Measurements from ENCODE around the gene TXLNG. TPM values are rescaled to one million over a fixed set of nuclear protein-coding genes. Genes with fewer than 3 reads are reported as not detected.

TXLNG gene
- total and polyA plus RNA-seq, 2 donors (not counting 1 experiment from before 2014, with no cell fraction given) = 9.0 to 18.0 TPM

DNA sequence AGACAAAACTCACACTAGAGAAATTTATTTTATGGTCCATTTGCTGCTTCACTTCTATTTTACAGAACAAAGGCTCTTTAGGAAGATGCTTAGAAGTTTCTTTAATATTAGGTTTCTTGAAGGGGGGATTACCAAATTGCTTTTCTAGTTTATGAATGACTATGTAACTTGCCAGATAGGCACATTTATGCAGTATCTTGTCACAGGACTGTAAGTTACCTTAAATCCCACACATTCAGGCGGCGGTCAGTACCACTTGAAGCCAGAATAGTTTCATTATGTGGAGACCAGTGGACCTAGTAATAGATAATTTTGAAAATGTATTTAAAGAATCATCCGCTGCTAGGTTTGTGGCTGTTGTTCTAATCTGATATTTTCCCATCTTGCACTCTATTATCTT, 65.6 kb downstream of the TXLNG start:
- H3K36me3 ChIP-seq (ENCODE audit: control insufficient read depth, insufficient read depth, low read length) = peaks cover 6% of the 10 kb centered on the region

DNA sequence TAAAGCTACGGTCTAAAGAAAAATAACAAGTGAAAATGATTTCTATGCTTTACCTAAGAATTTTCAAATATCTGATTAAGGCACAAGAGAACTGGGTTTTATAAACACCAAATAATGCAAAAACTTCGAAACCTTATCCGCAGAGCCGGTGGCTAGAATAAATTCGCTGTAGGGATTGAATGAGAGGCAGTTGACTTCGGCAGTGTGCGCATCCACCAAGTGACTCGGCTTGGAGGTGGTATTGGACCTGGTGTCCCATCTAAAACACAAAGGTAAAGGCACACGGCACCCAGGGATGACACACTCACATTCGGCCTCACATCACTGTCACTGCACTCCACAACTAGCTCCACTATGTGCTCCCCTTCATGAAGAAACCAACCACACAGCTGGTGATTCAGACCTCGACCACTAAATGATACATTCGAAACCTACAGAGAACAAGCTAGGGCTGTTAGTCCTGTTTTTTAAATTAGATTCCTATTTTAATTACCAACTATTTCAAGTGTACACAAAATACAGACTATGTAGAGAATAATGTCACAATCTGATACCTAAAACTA, 66.4 kb downstream of the TXLNG start:
- no peak overlapping the region for H2AFZ ChIP-seq (ENCODE audit: low read length)

More for the DNA sequence above, 65.6 kb downstream of the TXLNG start:
- Histone ChIP-seq H3K27ac (ENCODE audit: insufficient read depth, low read length) (no peak overlapping the region), H2AFZ (ENCODE audit: low read length) (no peak overlapping the region), H3K9me3 (ENCODE audit: control insufficient read depth, insufficient read depth, low read depth, low read length) (no peaks in the 10 kb centered on the region), H4K20me1 (ENCODE audit: control insufficient read depth, extremely low read depth, insufficient read depth, low read length) (no peaks in the 10 kb centered on the region), H3K4me1 (ENCODE audit: control insufficient read depth, extremely low read depth, insufficient read depth, low read length) (peaks cover 13% of the 10 kb centered on the region), H3K27me3 (ENCODE audit: control insufficient read depth, insufficient read depth, low read length) (no peaks in the 10 kb centered on the region), H3K4me3 (replicated peaks in 1 of 4; ENCODE audit: control extremely low read depth in 1 of 4, insufficient read depth in 1 of 4, low read depth in 3 of 4, low read length in 4 of 4) (no peak overlapping the region), H3K79me2 (ENCODE audit: control insufficient read depth, insufficient read depth, low read length) (peaks cover 16% of the 10 kb centered on the region), H3K9ac (ENCODE audit: insufficient read depth, low read length) (no peak overlapping the region), H3K4me2 (ENCODE audit: extremely low read depth, insufficient read depth, low read length) (no peak overlapping the region)
- no peak for DNase-seq (ENCODE audit: low read depth in 2 of 2)
- TF ChIP-seq EZH2 (IDR thresholded peaks at IDR 0.05; ENCODE audit: low read length, missing control alignments) = no peak
- TF ChIP-seq, protein P1, sequence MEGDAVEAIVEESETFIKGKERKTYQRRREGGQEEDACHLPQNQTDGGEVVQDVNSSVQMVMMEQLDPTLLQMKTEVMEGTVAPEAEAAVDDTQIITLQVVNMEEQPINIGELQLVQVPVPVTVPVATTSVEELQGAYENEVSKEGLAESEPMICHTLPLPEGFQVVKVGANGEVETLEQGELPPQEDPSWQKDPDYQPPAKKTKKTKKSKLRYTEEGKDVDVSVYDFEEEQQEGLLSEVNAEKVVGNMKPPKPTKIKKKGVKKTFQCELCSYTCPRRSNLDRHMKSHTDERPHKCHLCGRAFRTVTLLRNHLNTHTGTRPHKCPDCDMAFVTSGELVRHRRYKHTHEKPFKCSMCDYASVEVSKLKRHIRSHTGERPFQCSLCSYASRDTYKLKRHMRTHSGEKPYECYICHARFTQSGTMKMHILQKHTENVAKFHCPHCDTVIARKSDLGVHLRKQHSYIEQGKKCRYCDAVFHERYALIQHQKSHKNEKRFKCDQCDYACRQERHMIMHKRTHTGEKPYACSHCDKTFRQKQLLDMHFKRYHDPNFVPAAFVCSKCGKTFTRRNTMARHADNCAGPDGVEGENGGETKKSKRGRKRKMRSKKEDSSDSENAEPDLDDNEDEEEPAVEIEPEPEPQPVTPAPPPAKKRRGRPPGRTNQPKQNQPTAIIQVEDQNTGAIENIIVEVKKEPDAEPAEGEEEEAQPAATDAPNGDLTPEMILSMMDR (conservative IDR thresholded peaks at IDR 0.05 in 1 of 2, IDR thresholded peaks at IDR 0.05 in 1 of 2; ENCODE audit: low read depth in 1 of 2, low read length in 2 of 2) = no peak

DNA sequence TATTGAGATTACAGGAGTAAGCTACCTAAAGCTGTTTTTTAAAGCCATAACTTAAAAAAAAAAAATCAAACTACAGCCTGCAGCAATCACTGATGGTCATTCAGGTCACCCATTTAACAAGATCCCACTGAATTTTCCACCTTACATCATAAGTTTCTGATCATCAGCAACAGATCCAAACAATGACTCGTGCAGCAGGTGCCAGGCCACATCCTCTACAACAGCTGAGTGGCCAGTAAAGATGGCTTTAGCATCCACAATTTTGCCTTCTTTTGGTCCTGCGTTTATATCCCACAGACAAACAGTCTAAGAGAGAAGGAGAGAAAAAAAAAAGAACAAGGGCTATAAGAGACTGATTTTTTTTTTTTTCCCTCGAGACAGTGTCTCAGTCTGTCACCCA, 67.3 kb downstream of the TXLNG start:
- Histone ChIP-seq H3K27me3 (ENCODE audit: control insufficient read depth, insufficient read depth, low read length) (no peaks in the 10 kb centered on the region), H4K20me1 (ENCODE audit: control insufficient read depth, extremely low read depth, insufficient read depth, low read length) (no peaks in the 10 kb centered on the region), H3K4me1 (ENCODE audit: control insufficient read depth, extremely low read depth, insufficient read depth, low read length) (peaks cover 13% of the 10 kb centered on the region), H2AFZ (ENCODE audit: low read length) (no peak overlapping the region), H3K9ac (ENCODE audit: insufficient read depth, low read length) (no peak overlapping the region), H3K27ac (ENCODE audit: insufficient read depth, low read length) (no peak overlapping the region), H3K9me3 (ENCODE audit: control insufficient read depth, insufficient read depth, low read depth, low read length) (no peaks in the 10 kb centered on the region), H3K79me2 (ENCODE audit: control insufficient read depth, insufficient read depth, low read length) (peaks cover 19% of the 10 kb centered on the region), H3K36me3 (ENCODE audit: control insufficient read depth, insufficient read depth, low read length) (peaks cover 6% of the 10 kb centered on the region), H3K4me3 (replicated peaks in 1 of 4; ENCODE audit: control extremely low read depth in 1 of 4, insufficient read depth in 1 of 4, low read depth in 3 of 4, low read length in 4 of 4) (no peak overlapping the region), H3K4me2 (ENCODE audit: extremely low read depth, insufficient read depth, low read length) (no peak overlapping the region)
- TF ChIP-seq EZH2 (IDR thresholded peaks at IDR 0.05; ENCODE audit: low read length, missing control alignments) = no peak
- TF ChIP-seq, protein P1 (conservative IDR thresholded peaks at IDR 0.05 in 1 of 2, IDR thresholded peaks at IDR 0.05 in 1 of 2; ENCODE audit: low read depth in 1 of 2, low read length in 2 of 2) = no peak
- DNase-seq (ENCODE audit: low read depth in 2 of 2) = no peak

More for the DNA sequence above, 66.4 kb downstream of the TXLNG start:
- H3K9ac ChIP-seq (ENCODE audit: insufficient read depth, low read length) = no peak overlapping the region
- no peaks in the 10 kb centered on the region for H4K20me1 ChIP-seq (ENCODE audit: control insufficient read depth, extremely low read depth, insufficient read depth, low read length)
- peaks cover 6% of the 10 kb centered on the region for H3K36me3 ChIP-seq (ENCODE audit: control insufficient read depth, insufficient read depth, low read length)
- H3K4me3 ChIP-seq (replicated peaks in 1 of 4; ENCODE audit: control extremely low read depth in 1 of 4, insufficient read depth in 1 of 4, low read depth in 3 of 4, low read length in 4 of 4) = no peak overlapping the region
- no peak overlapping the region for H3K4me2 ChIP-seq (ENCODE audit: extremely low read depth, insufficient read depth, low read length)
- DNase-seq (ENCODE audit: low read depth in 2 of 2) = no peak
- TF ChIP-seq, protein P1 (conservative IDR thresholded peaks at IDR 0.05 in 1 of 2, IDR thresholded peaks at IDR 0.05 in 1 of 2; ENCODE audit: low read depth in 1 of 2, low read length in 2 of 2) = no peak
- no peak for TF ChIP-seq EZH2 (IDR thresholded peaks at IDR 0.05; ENCODE audit: low read length, missing control alignments)
- no peaks in the 10 kb centered on the region for H3K27me3 ChIP-seq (ENCODE audit: control insufficient read depth, insufficient read depth, low read length)
- H3K27ac ChIP-seq (ENCODE audit: insufficient read depth, low read length) = no peak overlapping the region
- peaks cover 16% of the 10 kb centered on the region for H3K79me2 ChIP-seq (ENCODE audit: control insufficient read depth, insufficient read depth, low read length)
- peaks cover 13% of the 10 kb centered on the region for H3K4me1 ChIP-seq (ENCODE audit: control insufficient read depth, extremely low read depth, insufficient read depth, low read length)
- no peaks in the 10 kb centered on the region for H3K9me3 ChIP-seq (ENCODE audit: control insufficient read depth, insufficient read depth, low read depth, low read length)

Measured in fibroblast of lung (primary cell).